CD14-positive monocyte (primary cell): ENCODE data around the gene POLR2H. TPM values are rescaled to one million over a fixed set of nuclear protein-coding genes. Genes with fewer than 3 reads are reported as not detected.

Source experiments
- DNase-seq, 3 donors: peaks; one replicate each; pipeline ENCODE4 v3.0.0-alpha.2; 2011 to 2022
- H2AFZ ChIP-seq: 2 replicates; pipeline ENCODE4 v1.6.0; 2012; ENCODE audit warnings: mild to moderate bottlenecking, low read depth, low read length, inconsistent platforms; ENCODE audit not compliant: insufficient read depth, poor library complexity, severe bottlenecking
- H3K27ac ChIP-seq, 2 donors: 1 replicate in 1 of 2; 2 replicates in 1 of 2; pipeline ENCODE4 v1.5.1; 2012 to 2013; ENCODE audit warnings: low read length in 2 of 2, control low read depth in 1 of 2, inconsistent platforms in 1 of 2, low read depth in 1 of 2, mild to moderate bottlenecking in 1 of 2
- H3K27me3 ChIP-seq, 2 donors: one replicate each; pipeline versions ENCODE4 v1.6.0 to v1.6.1; 2011 to 2013; ENCODE audit warnings: low read length in 2 of 2; ENCODE audit not compliant: control insufficient read depth in 2 of 2, insufficient read depth in 2 of 2
- H3K36me3 ChIP-seq, 2 donors: replicated peaks in 1 of 2; 1 replicate in 1 of 2; 2 replicates in 1 of 2; pipeline versions ENCODE4 v1.5.1 to v1.6.1; 2012 to 2013; ENCODE audit warnings: low read length in 2 of 2, control low read depth in 1 of 2, inconsistent platforms in 1 of 2, mild to moderate bottlenecking in 1 of 2; ENCODE audit not compliant: insufficient read depth in 2 of 2, control insufficient read depth in 1 of 2
- H3K4me1 ChIP-seq, 2 donors: 1 replicate in 1 of 2; 2 replicates in 1 of 2; pipeline versions ENCODE4 v1.5.1 to v1.6.1; 2012 to 2013; ENCODE audit warnings: low read length in 2 of 2, control low read depth in 1 of 2, inconsistent platforms in 1 of 2, mild to moderate bottlenecking in 1 of 2, moderate library complexity in 1 of 2; ENCODE audit not compliant: insufficient read depth in 2 of 2, control insufficient read depth in 1 of 2
- H3K4me2 ChIP-seq: replicated peaks from 2 replicates; pipeline ENCODE3; 2012; ENCODE audit warnings: low read length, moderate library complexity, mild to moderate bottlenecking; ENCODE audit not compliant: poor library complexity, severe bottlenecking; ENCODE audit errors: extremely low read depth
- H3K4me3 ChIP-seq, 3 experiments: fragments of 200-600 bp in 1 of 3; sonication (generic) in 1 of 3; replicated peaks in 1 of 3; 1 replicate in 2 of 3; 2 replicates in 1 of 3; pipeline ENCODE4 v1.5.1; 2011 to 2013; ENCODE audit warnings: low read length in 3 of 3, mild to moderate bottlenecking in 3 of 3, control low read depth in 2 of 3, low read depth in 2 of 3, inconsistent platforms in 1 of 3, moderate library complexity in 1 of 3
- H3K79me2 ChIP-seq: 2 replicates; pipeline ENCODE4 v1.6.0; 2012; ENCODE audit warnings: mild to moderate bottlenecking, control low read depth, inconsistent platforms, low read length, moderate library complexity; ENCODE audit not compliant: insufficient read depth
- H3K9ac ChIP-seq: 2 replicates; pipeline ENCODE4 v1.6.0; 2017; ENCODE audit warnings: low read length, mild to moderate bottlenecking; ENCODE audit not compliant: insufficient read depth, poor library complexity, severe bottlenecking
- H3K9me3 ChIP-seq, 2 donors: replicated peaks in 1 of 2; 1 replicate in 1 of 2; 2 replicates in 1 of 2; pipeline versions ENCODE4 v1.5.1 to v1.6.1; 2012 to 2013; ENCODE audit warnings: low read length in 2 of 2, control low read depth in 1 of 2; ENCODE audit not compliant: control insufficient read depth in 1 of 2, insufficient read depth in 1 of 2
- H4K20me1 ChIP-seq: 2 replicates; pipeline ENCODE4 v1.6.0; 2012; ENCODE audit warnings: mild to moderate bottlenecking, low read length, control low read depth, moderate library complexity; ENCODE audit not compliant: insufficient read depth
- H3K27ac Mint-ChIP-seq, 7 donors: one replicate each; pipeline ENCODE4 v1.8.0; 2020; ENCODE audit warnings: mild to moderate bottlenecking in 7 of 7, mixed read lengths in 7 of 7, moderate library complexity in 6 of 7, inconsistent platforms in 2 of 7
- H3K27me3 Mint-ChIP-seq, 3 donors: one replicate each; pipeline ENCODE4 v1.8.0; 2021 to 2022; ENCODE audit warnings: low read depth in 3 of 3, mild to moderate bottlenecking in 3 of 3, mixed read lengths in 3 of 3, moderate library complexity in 3 of 3, inconsistent platforms in 1 of 3
- H3K36me3 Mint-ChIP-seq, 2 donors: one replicate each; pipeline ENCODE4 v1.8.0; 2020; ENCODE audit warnings: mixed read lengths in 2 of 2, inconsistent platforms in 1 of 2, mild to moderate bottlenecking in 1 of 2
- H3K4me1 Mint-ChIP-seq: one replicate; pipeline ENCODE4 v1.8.0; 2020; ENCODE audit warnings: mild to moderate bottlenecking, mixed read lengths
- H3K4me3 Mint-ChIP-seq, 2 donors: one replicate each; pipeline ENCODE4 v1.8.0; 2020; ENCODE audit warnings: mild to moderate bottlenecking in 2 of 2, mixed read lengths in 2 of 2, moderate library complexity in 1 of 2
- H3K9me3 Mint-ChIP-seq, 7 donors: one replicate each; pipeline ENCODE4 v1.8.0; 2020 to 2022; ENCODE audit warnings: mixed read lengths in 7 of 7, mild to moderate bottlenecking in 6 of 7, moderate library complexity in 6 of 7, inconsistent platforms in 2 of 7
- CTCF ChIP-seq: fragments of 200-600 bp; IDR thresholded peaks from one replicate; pipeline ENCODE4 v1.8.0; 2022; ENCODE audit warnings: antibody characterized with exemption, mild to moderate bottlenecking
- WGBS: methylation state at CpG from one replicate; pipeline ENCODE4 v1.1.5; 2013; ENCODE audit warnings: missing lambda C conversion rate; ENCODE audit not compliant: insufficient coverage; 5-methylcytosine and 5-hydroxymethylcytosine counted together
- intact Hi-C, 2 donors: fragments of 100-400 bp; cut with micrococcal nuclease; formaldehyde crosslinking; loops; one replicate each; pipeline versions ENCODE4 v1.15.0 to v1.15.1; 2023
- polyA plus RNA-seq, 3 donors: library from polyadenylated mRNA; depleted of rRNA in 1 of 3; unstranded in 2 of 3; stranded (reverse) in 1 of 3; fragments of 300-500 nt in 2 of 3; fragments of >200 nt in 1 of 3; fragmentation: Illumina TruSeq in 2 of 3; gene quantifications; 1 replicate in 2 of 3; 2 replicates in 1 of 3; pipeline ENCODE4 v1.2.3, GENCODE V29; 2012 to 2021

Gene POLR2H
- polyA plus RNA-seq, 3 donors: 21.7 to 67.3 (median 24.6) TPM

- H2AFZ ChIP-seq: peak overlapping the region; percentile 93
- H3K9me3 Mint-ChIP-seq: peaks cover 0 to 2% (median 0%) of the 10 kb centered on the region in 7 donors
- H3K79me2 ChIP-seq: peaks cover 18% of the 10 kb centered on the region
- peaks cover 3 to 7% of the 10 kb centered on the region in 2 donors for H3K36me3 ChIP-seq
- no peaks in the 10 kb centered on the region for H4K20me1 ChIP-seq
- no peak overlapping the region for H3K27ac ChIP-seq
- no peaks in the 10 kb centered on the region for H3K9me3 ChIP-seq
- H3K4me3 Mint-ChIP-seq: peak overlapping the region; percentile 72 to 87
- H3K4me3 ChIP-seq: peak overlapping the region in 1 of 3 experiments; percentile 91
- peaks cover 6 to 8% of the 10 kb centered on the region in 2 donors for H3K36me3 Mint-ChIP-seq
- WGBS: 86% methylated on average over 9 of the region's 12 CpGs
- H3K4me1 Mint-ChIP-seq: peaks cover 24% of the 10 kb centered on the region
- H3K27me3 ChIP-seq: peaks cover 0 to 12% of the 10 kb centered on the region in 2 donors
- H3K27me3 Mint-ChIP-seq: peaks cover 14 to 15% (median 14%) of the 10 kb centered on the region in 3 donors
- H3K9ac ChIP-seq: no peak overlapping the region
- peaks cover 21 to 37% of the 10 kb centered on the region in 2 donors for H3K4me1 ChIP-seq
- no peak overlapping the region for H3K27ac Mint-ChIP-seq
- TF ChIP-seq CTCF: no peak
- H3K4me2 ChIP-seq: peak overlapping the region; percentile 96
- no peak for DNase-seq
- intact Hi-C loops: no loop called here
Measured at GRCh38 chr3:184360070-184360928, 1.2 kb upstream of the POLR2H start.

- Histone ChIP-seq H3K27me3 (peaks cover 0 to 12% of the 10 kb centered on the region in 2 donors), H3K4me2 (peak overlapping the region; percentile 96), H3K9me3 (no peaks in the 10 kb centered on the region), H3K36me3 (peaks cover 3 to 13% of the 10 kb centered on the region in 2 donors), H3K9ac (peak overlapping the region; percentile 77), H3K4me1 (peaks cover 21 to 37% of the 10 kb centered on the region in 2 donors), H3K79me2 (peaks cover 18% of the 10 kb centered on the region), H4K20me1 (no peaks in the 10 kb centered on the region), H3K4me3 (peak overlapping the region; percentile 51 to 91 (median 57)), H3K27ac (no peak overlapping the region), H2AFZ (peak overlapping the region; percentile 93)
- peaks cover 24% of the 10 kb centered on the region for H3K4me1 Mint-ChIP-seq
- WGBS: 14% methylated on average over 24 of the region's 24 CpGs
- no peak for TF ChIP-seq CTCF
- H3K27me3 Mint-ChIP-seq: peaks cover 12 to 15% (median 14%) of the 10 kb centered on the region in 3 donors
- intact Hi-C loops: no loop called here
- no peak overlapping the region for H3K27ac Mint-ChIP-seq
- H3K9me3 Mint-ChIP-seq: peaks cover 0 to 2% (median 0%) of the 10 kb centered on the region in 7 donors
- H3K36me3 Mint-ChIP-seq: peaks cover 9 to 11% of the 10 kb centered on the region in 2 donors
- peak overlapping the region; percentile 72 to 87 for H3K4me3 Mint-ChIP-seq
- DNase-seq: no peak
Measured at GRCh38 chr3:184360929-184361531, 480 bp upstream of the POLR2H start.
